ENCODE data around the gene RNF151. TPM values are rescaled to one million over a fixed set of nuclear protein-coding genes. Genes with fewer than 3 reads are reported as not detected.
A peak's percentile ranks its signal among the peaks of the same experiment; 100 is the strongest.

The RNF151 gene
- total and polyA plus RNA-seq, 10 of the 15 experiments (the other 5 are each of a cell fraction or from before 2014, with no cell fraction given) = 0.17 to 0.56 TPM; not detected in 8

GRCh38 chr16:1959269-1960039 is 7.2 kb upstream of the RNF151 start, which contains the start of gene NDUFB10 (continued):
- TF ChIP-seq CEBPZ (IDR thresholded peaks at IDR 0.05; ENCODE audit: low read depth, low read length) (no peak), NFYB (IDR thresholded peaks at IDR 0.05; ENCODE audit: insufficient read depth, low read depth, low read length) (no peak), E4F1 (IDR thresholded peaks at IDR 0.05; ENCODE audit: borderline replicate concordance, partially characterized antibody) (no peak), ZNF217 (IDR thresholded peaks at IDR 0.05) (no peak), PML (IDR thresholded peaks at IDR 0.05; ENCODE audit: low read length) (no peak), CTCF (IDR thresholded peaks at IDR 0.05 in 2 of 3, conservative IDR thresholded peaks at IDR 0.05 in 1 of 3; ENCODE audit: control insufficient read depth in 2 of 3, extremely low read depth in 1 of 3, insufficient read depth in 1 of 3, low read depth in 3 of 3, low read length in 3 of 3) (peak; percentile 66 to 91 (median 81)), SREBF1 (IDR thresholded peaks at IDR 0.05; ENCODE audit: low read length) (peak; percentile 62), E2F4 (IDR thresholded peaks at IDR 0.05; ENCODE audit: low read depth, low read length) (no peak), GATAD2B (conservative IDR thresholded peaks at IDR 0.05; ENCODE audit: low read depth) (peak; percentile 92), ZNF24 (IDR thresholded peaks at IDR 0.05) (peak; percentile 33; the same call in 1 of the 2 replicates), FOS (IDR thresholded peaks at IDR 0.05; ENCODE audit: borderline replicate concordance, extremely low read depth, insufficient read length) (no peak), RFX5 (IDR thresholded peaks at IDR 0.05; ENCODE audit: low read depth, low read length) (no peak), NR2C2 (IDR thresholded peaks at IDR 0.05; ENCODE audit: borderline replicate concordance, control insufficient read depth, insufficient read length, low read depth) (no peak), ZNF384 (IDR thresholded peaks at IDR 0.05; ENCODE audit: borderline replicate concordance, low read depth, low read length) (no peak), TBL1XR1 (IDR thresholded peaks at IDR 0.05; ENCODE audit: low read depth, low read length) (peak; percentile 66; the same call in 1 of the 2 replicates), PKNOX1 (IDR thresholded peaks at IDR 0.05) (no peak), BCL3 (IDR thresholded peaks at IDR 0.05; ENCODE audit: borderline replicate concordance, insufficient read depth, low read depth, low read length, poor library complexity, severe bottlenecking) (no peak)

Measured in GM12878 (cell line).